Measurements from ENCODE around the gene GGTLC1.

GGTLC1 gene

GRCh38 chr20:23963941-23964340 lies 24.6 kb downstream of the GGTLC1 start:
- Histone ChIP-seq H3K27me3 (ENCODE audit: insufficient read depth, low read length) (no peaks in the 10 kb centered on the region), H3F3A (ENCODE audit: insufficient read depth, low read length) (no peaks in the 10 kb centered on the region), H2AFZ (ENCODE audit: low read length) (no peak overlapping the region), H3K4me1 (ENCODE audit: insufficient read depth, low read length, severe bottlenecking) (no peaks in the 10 kb centered on the region), H3K9me2 (ENCODE audit: low read depth, low read length) (no peaks in the 10 kb centered on the region), H3K79me2 (ENCODE audit: insufficient read depth, low read length) (no peaks in the 10 kb centered on the region), H3K4me2 (ENCODE audit: low read length) (no peak overlapping the region), H3K27ac (ENCODE audit: low read depth, low read length, poor library complexity, severe bottlenecking) (no peak overlapping the region), H3K9me3 (ENCODE audit: low read length) (peaks cover 7% of the 10 kb centered on the region; the same call in 1 of the 2 replicates), H3K36me3 (ENCODE audit: insufficient read depth, low read length) (no peaks in the 10 kb centered on the region), H3K9ac (ENCODE audit: low read length) (no peak overlapping the region), H4K20me1 (ENCODE audit: insufficient read depth, low read length) (no peaks in the 10 kb centered on the region), H3K4me3 (ENCODE audit: low read depth, low read length, poor library complexity, severe bottlenecking) (no peak overlapping the region)
- TF ChIP-seq CTCF (IDR thresholded peaks at IDR 0.05; ENCODE audit: low read length) (no peak), EZH2 (IDR thresholded peaks at IDR 0.05; ENCODE audit: borderline replicate concordance, low read length) (no peak)

GRCh38 chr20:23962272-23962671 lies 26.3 kb downstream of the GGTLC1 start:
- Histone ChIP-seq H3K9me2 (ENCODE audit: low read depth, low read length) (no peaks in the 10 kb centered on the region), H4K20me1 (ENCODE audit: insufficient read depth, low read length) (no peaks in the 10 kb centered on the region), H3K4me1 (ENCODE audit: insufficient read depth, low read length, severe bottlenecking) (no peaks in the 10 kb centered on the region), H3K9me3 (ENCODE audit: low read length) (peaks cover 7% of the 10 kb centered on the region; the same call in 1 of the 2 replicates), H2AFZ (ENCODE audit: low read length) (no peak overlapping the region), H3K36me3 (ENCODE audit: insufficient read depth, low read length) (no peaks in the 10 kb centered on the region), H3K4me3 (ENCODE audit: low read depth, low read length, poor library complexity, severe bottlenecking) (no peak overlapping the region), H3F3A (ENCODE audit: insufficient read depth, low read length) (no peaks in the 10 kb centered on the region), H3K4me2 (ENCODE audit: low read length) (no peak overlapping the region), H3K9ac (ENCODE audit: low read length) (no peak overlapping the region), H3K27me3 (ENCODE audit: insufficient read depth, low read length) (no peaks in the 10 kb centered on the region), H3K27ac (ENCODE audit: low read depth, low read length, poor library complexity, severe bottlenecking) (no peak overlapping the region), H3K79me2 (ENCODE audit: insufficient read depth, low read length) (no peaks in the 10 kb centered on the region)
- TF ChIP-seq CTCF (IDR thresholded peaks at IDR 0.05; ENCODE audit: low read length) (no peak), EZH2 (IDR thresholded peaks at IDR 0.05; ENCODE audit: borderline replicate concordance, low read length) (no peak)

GRCh38 chr20:23959054-23959453 lies 29.5 kb downstream of the GGTLC1 start:
- Histone ChIP-seq H3K27ac (ENCODE audit: low read depth, low read length, poor library complexity, severe bottlenecking) (no peak overlapping the region), H3K4me3 (ENCODE audit: low read depth, low read length, poor library complexity, severe bottlenecking) (no peak overlapping the region), H4K20me1 (ENCODE audit: insufficient read depth, low read length) (no peaks in the 10 kb centered on the region), H3K9me2 (ENCODE audit: low read depth, low read length) (no peaks in the 10 kb centered on the region), H3K9ac (ENCODE audit: low read length) (no peak overlapping the region), H3K9me3 (ENCODE audit: low read length) (peaks cover 7% of the 10 kb centered on the region; the same call in 1 of the 2 replicates), H2AFZ (ENCODE audit: low read length) (no peak overlapping the region), H3F3A (ENCODE audit: insufficient read depth, low read length) (no peaks in the 10 kb centered on the region), H3K27me3 (ENCODE audit: insufficient read depth, low read length) (no peaks in the 10 kb centered on the region), H3K4me2 (ENCODE audit: low read length) (no peak overlapping the region), H3K4me1 (ENCODE audit: insufficient read depth, low read length, severe bottlenecking) (no peaks in the 10 kb centered on the region), H3K79me2 (ENCODE audit: insufficient read depth, low read length) (no peaks in the 10 kb centered on the region), H3K36me3 (ENCODE audit: insufficient read depth, low read length) (no peaks in the 10 kb centered on the region)
- TF ChIP-seq CTCF (IDR thresholded peaks at IDR 0.05; ENCODE audit: low read length) (no peak), EZH2 (IDR thresholded peaks at IDR 0.05; ENCODE audit: borderline replicate concordance, low read length) (no peak)

All from OCI-LY1 (cell line).